HG03378 (cell line): ENCODE data around the gene CAPN7.

ENCODE experiments used
- ATAC-seq: cut with Tn5 transposase; IDR thresholded peaks from one replicate; pipeline ENCODE4 v1.9.1; 2021; ENCODE audit warnings: mild to moderate bottlenecking, moderate library complexity; ENCODE audit not compliant: unreplicated experiment

Gene CAPN7

GRCh38 chr3:15294929-15295328 is 88.9 kb downstream of the CAPN7 start:
- no peak for ATAC-seq

DNA sequence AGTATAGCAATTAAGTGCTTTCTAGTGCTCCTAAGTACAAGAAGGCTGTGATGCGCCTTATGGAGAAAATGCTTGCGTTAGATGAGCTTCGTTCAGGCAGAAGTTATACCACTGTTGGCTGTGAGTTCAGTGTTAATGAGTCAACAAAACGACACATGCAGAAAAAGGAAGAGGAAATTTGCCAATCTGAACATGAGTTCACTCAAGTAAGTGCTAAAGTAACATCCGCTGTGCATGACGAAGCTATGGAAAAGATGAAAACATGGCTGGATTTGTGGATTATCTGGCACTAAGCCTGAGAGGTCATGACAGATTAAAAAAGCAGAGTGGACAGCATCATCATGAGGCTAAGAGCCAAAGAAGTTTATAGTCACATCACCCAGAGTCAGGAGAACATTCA is 89.5 kb downstream of the CAPN7 start:
- ATAC-seq: no peak

DNA sequence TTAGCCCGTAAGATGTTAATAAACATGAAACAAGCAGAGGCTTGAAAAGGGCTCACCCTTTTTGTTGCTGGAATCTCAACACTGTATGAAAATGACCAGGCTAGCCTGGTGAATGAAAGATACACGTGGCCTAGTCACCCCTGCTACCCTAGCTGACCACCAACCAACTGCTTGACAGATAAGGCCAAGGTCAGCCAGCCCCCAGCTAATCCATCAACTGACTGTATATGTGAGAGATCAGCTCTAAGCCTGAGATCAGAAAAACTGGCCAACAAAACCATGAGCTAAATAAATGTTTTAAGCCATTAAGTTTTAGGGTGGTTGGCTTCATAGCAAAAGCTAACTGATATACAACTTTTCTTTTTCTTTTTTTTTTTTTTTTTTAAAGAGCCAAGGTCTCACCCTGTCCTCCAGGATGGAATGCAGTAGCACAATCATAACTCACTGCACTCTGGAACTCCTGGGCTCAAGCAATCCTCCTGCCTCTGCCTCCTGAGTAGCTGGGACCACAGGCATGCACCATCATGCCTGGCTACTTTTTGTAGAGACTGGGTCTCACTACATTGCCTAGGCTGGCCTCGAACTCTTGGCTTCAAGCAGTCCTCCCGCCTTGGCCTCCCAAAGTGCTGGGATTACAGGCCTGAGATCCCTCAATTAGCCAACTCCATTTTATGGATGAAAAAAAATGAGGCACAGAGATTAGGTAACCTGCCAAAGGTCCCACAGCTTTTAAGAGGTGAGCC is 91.7 kb downstream of the CAPN7 start:
- no peak for ATAC-seq

DNA sequence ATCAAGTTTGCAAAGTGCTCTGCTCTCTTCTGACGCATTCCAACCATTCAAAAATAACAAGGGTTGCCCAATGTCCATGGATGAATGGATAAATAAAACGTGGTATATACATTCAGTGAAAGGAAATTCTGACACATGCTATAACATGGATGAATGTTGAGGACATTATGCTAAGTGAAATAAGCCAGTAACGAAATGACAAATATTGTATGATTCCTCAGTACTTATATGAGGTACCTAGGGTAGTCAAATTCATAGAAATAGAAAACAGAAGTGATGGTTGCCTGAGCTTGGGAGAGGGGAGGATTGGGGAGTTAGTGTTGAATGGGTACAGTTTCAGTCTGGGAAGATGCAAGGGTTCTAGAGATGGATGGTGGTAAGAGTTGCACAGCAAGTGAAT is 92.5 kb downstream of the CAPN7 start:
- ATAC-seq: no peak

GRCh38 chr3:15299036-15299435 is 93.0 kb downstream of the CAPN7 start:
- no peak for ATAC-seq

GRCh38 chr3:15300323-15301078 is 94.5 kb downstream of the CAPN7 start:
- ATAC-seq: no peak

DNA sequence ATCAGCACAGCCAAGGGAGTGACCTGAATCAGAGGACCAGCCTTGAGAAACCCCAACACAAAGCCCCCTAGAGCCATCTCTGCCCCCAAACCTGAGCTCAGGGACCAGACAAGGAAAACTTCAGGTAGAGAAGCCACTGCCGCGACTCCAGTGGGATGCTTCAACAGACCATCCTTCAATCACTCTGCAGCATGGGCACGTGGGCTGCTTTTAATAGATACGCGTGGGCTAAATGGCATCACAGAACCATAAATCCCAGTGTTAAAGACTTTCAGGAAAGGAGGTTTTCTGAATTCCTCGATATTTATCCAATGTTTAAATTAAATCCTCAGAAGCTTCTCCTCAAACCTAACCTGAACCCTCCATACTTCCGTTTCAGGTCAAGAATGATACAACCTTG is 95.7 kb downstream of the CAPN7 start:
- ATAC-seq: no peak
